ENCODE results near the gene RTTN. TPM values are rescaled to one million over a fixed set of nuclear protein-coding genes. Genes with fewer than 3 reads are reported as not detected.

RTTN gene
- total RNA-seq, 2 experiments from 2014 or later, result 23.0 to 26.8 TPM

- no peak overlapping the region for H3K27ac Mint-ChIP-seq
- no peak for DNase-seq
- peaks cover 50% of the 10 kb centered on the region for H3K36me3 Mint-ChIP-seq (ENCODE audit: low read depth)
- CTCF ChIA-PET, result no interaction called here
- POLR2A ChIA-PET, result no interaction called here
- H3K4me1 Mint-ChIP-seq, result no peaks in the 10 kb centered on the region
- H3K9me3 Mint-ChIP-seq, result no peaks in the 10 kb centered on the region
- no peaks in the 10 kb centered on the region for H3K27me3 Mint-ChIP-seq
- H3K4me3 Mint-ChIP-seq, result no peak overlapping the region
Measured at GRCh38 chr18:70021498-70021897, 184.0 kb downstream of the RTTN start.

DNA sequence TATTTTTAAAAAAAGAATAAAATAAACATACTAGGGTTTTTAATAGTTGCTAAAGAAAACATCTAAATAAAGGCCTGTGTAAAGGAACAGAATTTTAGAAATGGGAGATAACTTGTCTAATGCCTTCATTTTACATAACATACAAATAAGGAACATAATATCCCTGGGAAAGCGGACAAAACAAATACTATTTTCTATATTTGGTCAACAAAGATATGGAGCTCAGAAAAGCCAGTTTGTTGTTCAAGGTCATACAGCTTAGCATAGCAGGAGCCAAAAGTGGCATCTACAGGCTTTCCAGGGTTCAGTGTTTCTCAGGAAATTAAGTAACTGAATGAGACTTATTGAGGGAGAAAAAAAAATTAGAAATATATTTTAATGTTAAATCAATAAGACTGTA, 184.4 kb downstream of the RTTN start:
- Mint-ChIP-seq H3K27me3 (no peaks in the 10 kb centered on the region), H3K4me1 (no peaks in the 10 kb centered on the region), H3K36me3 (ENCODE audit: low read depth) (peaks cover 50% of the 10 kb centered on the region), H3K4me3 (no peak overlapping the region), H3K9me3 (no peaks in the 10 kb centered on the region), H3K27ac (no peak overlapping the region)
- no peak for DNase-seq
- ChIA-PET POLR2A (no interaction called here), CTCF (no interaction called here)

DNA sequence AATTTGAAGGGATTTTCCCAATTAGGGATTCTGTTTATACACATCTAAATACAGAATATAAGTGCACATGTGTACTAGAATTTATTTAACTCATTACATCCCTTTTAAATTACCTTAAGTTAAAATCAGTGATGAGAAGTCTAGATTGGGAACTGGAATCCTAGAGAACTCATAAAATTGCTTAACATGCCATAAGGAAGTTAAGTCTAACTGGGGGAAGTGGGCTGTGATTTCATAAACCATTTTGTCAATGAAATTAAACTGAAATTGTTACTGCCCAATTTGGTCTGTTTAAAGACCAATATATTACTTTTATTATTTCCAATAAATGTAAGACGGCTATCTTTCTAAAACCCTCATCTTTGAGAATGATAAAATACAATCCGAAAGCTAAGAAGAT, 185.5 kb downstream of the RTTN start:
- no peak overlapping the region for H3K4me3 Mint-ChIP-seq
- H3K4me1 Mint-ChIP-seq, result no peaks in the 10 kb centered on the region
- H3K9me3 Mint-ChIP-seq, result no peaks in the 10 kb centered on the region
- ChIA-PET POLR2A (no interaction called here), CTCF (no interaction called here)
- DNase-seq, result no peak
- no peak overlapping the region for H3K27ac Mint-ChIP-seq
- no peaks in the 10 kb centered on the region for H3K27me3 Mint-ChIP-seq
- peaks cover 43% of the 10 kb centered on the region for H3K36me3 Mint-ChIP-seq (ENCODE audit: low read depth)

- H3K4me1 Mint-ChIP-seq, result no peaks in the 10 kb centered on the region
- no peak overlapping the region for H3K27ac Mint-ChIP-seq
- H3K27me3 Mint-ChIP-seq, result no peaks in the 10 kb centered on the region
- peaks cover 35% of the 10 kb centered on the region for H3K36me3 Mint-ChIP-seq (ENCODE audit: low read depth)
- POLR2A ChIA-PET, result no interaction called here
- DNase-seq, result no peak
- CTCF ChIA-PET, result no interaction called here
- no peaks in the 10 kb centered on the region for H3K9me3 Mint-ChIP-seq
- H3K4me3 Mint-ChIP-seq, result no peak overlapping the region
Measured at GRCh38 chr18:70019136-70019535, 186.4 kb downstream of the RTTN start.

DNA sequence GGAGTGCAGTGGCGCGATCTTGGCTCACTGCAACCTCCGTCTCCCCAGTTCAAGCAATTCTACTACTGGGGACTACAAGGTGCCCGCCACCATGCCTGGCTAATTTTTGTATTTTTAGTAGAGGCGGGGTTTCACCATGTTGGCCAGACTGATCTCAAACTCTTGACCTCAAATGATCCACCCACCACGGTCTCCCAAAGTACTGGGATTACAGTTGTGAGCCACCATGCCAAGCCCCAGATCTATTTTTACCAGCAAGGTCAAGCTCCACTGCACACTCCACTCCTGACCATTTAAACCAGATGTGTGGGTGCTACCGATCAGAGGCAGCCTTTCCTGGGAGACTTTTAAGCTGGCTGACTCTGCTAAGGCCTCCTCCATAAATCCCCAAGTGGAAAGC, 190.4 kb downstream of the RTTN start:
- Mint-ChIP-seq H3K4me1 (no peaks in the 10 kb centered on the region), H3K4me3 (no peak overlapping the region), H3K27ac (no peak overlapping the region), H3K36me3 (ENCODE audit: low read depth) (peaks cover 37% of the 10 kb centered on the region), H3K9me3 (peaks cover 7% of the 10 kb centered on the region), H3K27me3 (no peaks in the 10 kb centered on the region)
- ChIA-PET POLR2A (interaction anchor here (1.7 kb wide), 1 partner anchor 58 kb away, joined by 4 read pairs; no protein-coding TSS in a partner anchor), CTCF (no interaction called here)
- DNase-seq, result no peak

- ChIA-PET POLR2A (no interaction called here), CTCF (no interaction called here)
- H3K27me3 Mint-ChIP-seq, result no peaks in the 10 kb centered on the region
- no peak overlapping the region for H3K4me3 Mint-ChIP-seq
- no peak overlapping the region for H3K27ac Mint-ChIP-seq
- no peak for DNase-seq
- H3K9me3 Mint-ChIP-seq, result peaks cover 6% of the 10 kb centered on the region
- H3K4me1 Mint-ChIP-seq, result no peaks in the 10 kb centered on the region
- peaks cover 44% of the 10 kb centered on the region for H3K36me3 Mint-ChIP-seq (ENCODE audit: low read depth)
Measured at GRCh38 chr18:70005580-70005979, 199.9 kb downstream of the RTTN start.

DNA sequence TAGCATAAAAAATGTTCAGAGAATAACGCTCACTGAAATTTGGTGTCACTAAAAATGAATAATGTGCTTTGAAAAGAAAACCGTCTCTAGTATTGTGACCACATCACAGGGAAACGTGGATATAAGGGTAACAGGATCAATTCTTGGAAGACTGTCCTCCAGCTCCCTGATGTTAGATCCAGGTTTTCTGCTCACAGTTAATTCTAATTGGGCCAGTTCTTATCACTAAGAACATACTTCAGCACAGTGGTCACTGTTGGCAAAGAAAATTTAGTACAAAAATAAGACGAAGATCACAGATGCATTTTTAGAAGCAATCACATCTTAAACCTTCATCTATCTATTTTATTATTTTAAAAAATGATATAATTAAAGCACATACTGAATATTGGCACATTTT, 200.8 kb downstream of the RTTN start:
- POLR2A ChIA-PET, result no interaction called here
- Mint-ChIP-seq H3K4me1 (no peaks in the 10 kb centered on the region), H3K27ac (no peak overlapping the region), H3K27me3 (no peaks in the 10 kb centered on the region), H3K9me3 (no peaks in the 10 kb centered on the region), H3K4me3 (no peak overlapping the region), H3K36me3 (ENCODE audit: low read depth) (peaks cover 41% of the 10 kb centered on the region)
- CTCF ChIA-PET, result no interaction called here
- no peak for DNase-seq

- ChIA-PET POLR2A (no interaction called here), CTCF (no interaction called here)
- no peaks in the 10 kb centered on the region for H3K9me3 Mint-ChIP-seq
- H3K4me3 Mint-ChIP-seq, result no peak overlapping the region
- peaks cover 53% of the 10 kb centered on the region for H3K36me3 Mint-ChIP-seq (ENCODE audit: low read depth)
- H3K27ac Mint-ChIP-seq, result no peak overlapping the region
- no peak for DNase-seq
- H3K27me3 Mint-ChIP-seq, result no peaks in the 10 kb centered on the region
- no peaks in the 10 kb centered on the region for H3K4me1 Mint-ChIP-seq
Measured at GRCh38 chr18:69999656-70000055, 205.8 kb downstream of the RTTN start.

- Mint-ChIP-seq H3K36me3 (ENCODE audit: low read depth) (peaks cover 52% of the 10 kb centered on the region), H3K9me3 (no peaks in the 10 kb centered on the region)
- POLR2A ChIA-PET, result no interaction called here
Measured at GRCh38 chr18:69998523-69998987, 206.9 kb downstream of the RTTN start.

DNA sequence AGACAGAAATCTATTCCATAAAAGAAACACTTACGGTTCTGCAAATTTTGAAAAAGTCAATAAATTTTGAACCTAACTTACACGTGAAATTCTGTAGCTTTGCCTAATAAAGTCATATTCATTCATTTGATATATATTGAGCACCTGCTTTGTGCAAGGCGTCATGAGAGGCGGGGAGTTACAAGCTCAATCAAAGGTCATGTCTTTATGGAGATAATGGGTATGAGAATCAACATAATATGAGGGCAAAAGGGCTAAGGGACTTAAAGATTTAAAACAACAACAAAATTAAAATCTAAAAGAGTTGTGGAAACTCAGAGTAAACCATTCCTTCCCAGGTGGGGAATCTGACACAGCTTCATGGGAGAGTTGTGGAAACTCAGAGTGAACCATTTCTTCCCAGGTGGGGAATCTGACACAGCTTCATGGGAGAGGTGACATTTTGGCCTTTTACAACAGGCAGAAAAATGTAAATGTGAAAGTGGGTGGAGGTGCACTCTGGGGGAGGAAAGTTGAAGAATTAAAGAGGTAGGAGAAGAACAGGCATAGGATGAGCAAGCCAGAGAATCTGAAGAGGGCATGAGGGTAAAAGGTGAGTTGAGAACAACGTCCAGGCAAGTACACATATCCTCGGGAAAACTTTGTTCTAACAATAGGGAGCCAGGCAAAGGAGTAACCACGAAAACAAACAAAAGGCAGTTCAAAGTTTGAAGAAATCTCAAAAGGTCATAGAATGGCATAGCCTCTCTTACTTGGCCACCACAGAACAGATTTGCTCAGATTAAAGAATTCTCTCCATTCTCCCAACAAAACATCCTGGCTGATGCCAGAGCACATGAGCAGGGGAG, 208.3 kb downstream of the RTTN start:
- ChIA-PET CTCF (interaction anchor here (0.6 kb wide), 1 partner anchor 282 kb away, joined by 3 read pairs; no protein-coding TSS in a partner anchor), POLR2A (no interaction called here)
- H3K27me3 Mint-ChIP-seq, result no peaks in the 10 kb centered on the region
- no peak overlapping the region for H3K4me3 Mint-ChIP-seq
- peaks cover 52% of the 10 kb centered on the region for H3K36me3 Mint-ChIP-seq (ENCODE audit: low read depth)
- H3K9me3 Mint-ChIP-seq, result no peaks in the 10 kb centered on the region
- no peaks in the 10 kb centered on the region for H3K4me1 Mint-ChIP-seq
- H3K27ac Mint-ChIP-seq, result no peak overlapping the region
- DNase-seq, result no peak

More at GRCh38 chr18:69998523-69998987, 206.9 kb downstream of the RTTN start:
- Mint-ChIP-seq H3K27ac (no peak overlapping the region), H3K4me3 (no peak overlapping the region), H3K27me3 (no peaks in the 10 kb centered on the region), H3K4me1 (no peaks in the 10 kb centered on the region)
- CTCF ChIA-PET, result no interaction called here
- no peak for DNase-seq

GRCh38 chr18:69996417-69996816, 209.1 kb downstream of the RTTN start:
- CTCF ChIA-PET, result interaction anchor here (0.6 kb wide), 1 partner anchor 281 kb away, joined by 3 read pairs; no protein-coding TSS in a partner anchor

DNA sequence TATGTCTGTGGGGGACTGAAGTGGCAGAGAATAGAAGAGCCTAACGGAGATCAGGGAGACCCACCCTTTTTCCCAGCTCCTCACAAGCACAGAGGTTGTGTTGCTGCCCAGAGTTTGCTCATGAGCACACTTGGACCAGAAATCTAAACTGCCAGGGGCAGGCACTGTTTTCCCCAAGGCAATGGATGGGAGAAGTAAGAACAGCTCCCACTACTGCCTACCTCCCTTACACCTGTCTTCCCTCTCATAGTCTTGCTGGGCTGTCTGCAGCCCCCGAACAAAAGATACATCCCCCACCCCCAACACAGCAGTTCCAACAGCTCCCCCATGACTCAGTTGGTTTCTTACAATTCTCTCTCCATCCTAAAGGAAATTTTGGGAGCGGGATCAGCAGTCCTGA, 209.7 kb downstream of the RTTN start:
- H3K27me3 Mint-ChIP-seq, result no peaks in the 10 kb centered on the region
- H3K36me3 Mint-ChIP-seq (ENCODE audit: low read depth), result peaks cover 43% of the 10 kb centered on the region
- POLR2A ChIA-PET, result no interaction called here
- no peaks in the 10 kb centered on the region for H3K4me1 Mint-ChIP-seq
- DNase-seq, result no peak
- no peaks in the 10 kb centered on the region for H3K9me3 Mint-ChIP-seq
- no peak overlapping the region for H3K4me3 Mint-ChIP-seq
- H3K27ac Mint-ChIP-seq, result no peak overlapping the region
- CTCF ChIA-PET, result no interaction called here

More at GRCh38 chr18:69996417-69996816, 209.1 kb downstream of the RTTN start:
- peaks cover 50% of the 10 kb centered on the region for H3K36me3 Mint-ChIP-seq (ENCODE audit: low read depth)
- no peak overlapping the region for H3K27ac Mint-ChIP-seq
- H3K27me3 Mint-ChIP-seq, result no peaks in the 10 kb centered on the region
- H3K4me1 Mint-ChIP-seq, result no peaks in the 10 kb centered on the region
- no peak overlapping the region for H3K4me3 Mint-ChIP-seq
- DNase-seq, result no peak
- H3K9me3 Mint-ChIP-seq, result no peaks in the 10 kb centered on the region
- POLR2A ChIA-PET, result no interaction called here

- Mint-ChIP-seq H3K9me3 (peaks cover 13% of the 10 kb centered on the region), H3K36me3 (ENCODE audit: low read depth) (peaks cover 44% of the 10 kb centered on the region), H3K27ac (no peak overlapping the region), H3K27me3 (no peaks in the 10 kb centered on the region), H3K4me1 (no peaks in the 10 kb centered on the region), H3K4me3 (no peak overlapping the region)
- ChIA-PET POLR2A (no interaction called here), CTCF (no interaction called here)
- DNase-seq, result no peak
Measured at GRCh38 chr18:69992776-69993175, 212.7 kb downstream of the RTTN start.

GRCh38 chr18:69987870-69988269, 217.6 kb downstream of the RTTN start:
- CTCF ChIA-PET, result no interaction called here
- no peak overlapping the region for H3K4me3 Mint-ChIP-seq
- no peaks in the 10 kb centered on the region for H3K4me1 Mint-ChIP-seq
- POLR2A ChIA-PET, result interaction anchor here (1.2 kb wide), 1 partner anchor 20 kb away, joined by 4 read pairs; no protein-coding TSS in a partner anchor
- peaks cover 38% of the 10 kb centered on the region for H3K36me3 Mint-ChIP-seq (ENCODE audit: low read depth)
- no peaks in the 10 kb centered on the region for H3K27me3 Mint-ChIP-seq
- no peak overlapping the region for H3K27ac Mint-ChIP-seq
- H3K9me3 Mint-ChIP-seq, result peaks cover 21% of the 10 kb centered on the region
- no peak for DNase-seq

Measured in activated CD4-positive, alpha-beta memory T cell treated with anti-CD3 and anti-CD28 coated beads, Interleukin-2, amount 10 ng/mL, durations not matched to agents 7 days and 5 days (primary cell).